GM20000 (cell line): ENCODE data around the gene CTLA4.

Experiments
- DNase-seq: peaks from one replicate; pipeline ENCODE4 v3.0.0; 2012; ENCODE audit warnings: low spot score
- TF ChIP-seq, protein P1 (sequence below): IDR thresholded peaks from 2 replicates; pipeline ENCODE4 v1.5.1; 2012; ENCODE audit warnings: mild to moderate bottlenecking, control low read depth; ENCODE audit errors: extremely low read depth, missing control alignments

CTLA4 gene

DNA sequence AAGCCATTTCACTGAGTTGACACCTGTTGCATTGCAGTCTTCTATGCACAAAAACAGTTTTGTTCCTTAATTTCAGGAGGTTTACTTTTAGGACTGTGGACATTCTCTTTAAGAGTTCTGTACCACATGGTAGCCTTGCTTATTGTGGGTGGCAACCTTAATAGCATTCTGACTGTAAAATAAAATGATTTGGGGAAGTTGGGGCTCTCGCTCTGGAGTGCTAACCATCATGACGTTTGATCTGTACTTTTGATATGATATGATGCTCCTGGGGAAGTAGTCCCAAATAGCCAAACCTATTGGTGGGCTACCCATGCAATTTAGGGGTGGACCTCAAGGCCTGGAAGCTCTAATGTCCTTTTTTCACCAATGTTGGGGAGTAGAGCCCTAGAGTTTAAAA lies 3.4 kb downstream of the CTLA4 start:
- DNase-seq: no peak
- TF ChIP-seq, protein P1, sequence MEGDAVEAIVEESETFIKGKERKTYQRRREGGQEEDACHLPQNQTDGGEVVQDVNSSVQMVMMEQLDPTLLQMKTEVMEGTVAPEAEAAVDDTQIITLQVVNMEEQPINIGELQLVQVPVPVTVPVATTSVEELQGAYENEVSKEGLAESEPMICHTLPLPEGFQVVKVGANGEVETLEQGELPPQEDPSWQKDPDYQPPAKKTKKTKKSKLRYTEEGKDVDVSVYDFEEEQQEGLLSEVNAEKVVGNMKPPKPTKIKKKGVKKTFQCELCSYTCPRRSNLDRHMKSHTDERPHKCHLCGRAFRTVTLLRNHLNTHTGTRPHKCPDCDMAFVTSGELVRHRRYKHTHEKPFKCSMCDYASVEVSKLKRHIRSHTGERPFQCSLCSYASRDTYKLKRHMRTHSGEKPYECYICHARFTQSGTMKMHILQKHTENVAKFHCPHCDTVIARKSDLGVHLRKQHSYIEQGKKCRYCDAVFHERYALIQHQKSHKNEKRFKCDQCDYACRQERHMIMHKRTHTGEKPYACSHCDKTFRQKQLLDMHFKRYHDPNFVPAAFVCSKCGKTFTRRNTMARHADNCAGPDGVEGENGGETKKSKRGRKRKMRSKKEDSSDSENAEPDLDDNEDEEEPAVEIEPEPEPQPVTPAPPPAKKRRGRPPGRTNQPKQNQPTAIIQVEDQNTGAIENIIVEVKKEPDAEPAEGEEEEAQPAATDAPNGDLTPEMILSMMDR: no peak

DNA sequence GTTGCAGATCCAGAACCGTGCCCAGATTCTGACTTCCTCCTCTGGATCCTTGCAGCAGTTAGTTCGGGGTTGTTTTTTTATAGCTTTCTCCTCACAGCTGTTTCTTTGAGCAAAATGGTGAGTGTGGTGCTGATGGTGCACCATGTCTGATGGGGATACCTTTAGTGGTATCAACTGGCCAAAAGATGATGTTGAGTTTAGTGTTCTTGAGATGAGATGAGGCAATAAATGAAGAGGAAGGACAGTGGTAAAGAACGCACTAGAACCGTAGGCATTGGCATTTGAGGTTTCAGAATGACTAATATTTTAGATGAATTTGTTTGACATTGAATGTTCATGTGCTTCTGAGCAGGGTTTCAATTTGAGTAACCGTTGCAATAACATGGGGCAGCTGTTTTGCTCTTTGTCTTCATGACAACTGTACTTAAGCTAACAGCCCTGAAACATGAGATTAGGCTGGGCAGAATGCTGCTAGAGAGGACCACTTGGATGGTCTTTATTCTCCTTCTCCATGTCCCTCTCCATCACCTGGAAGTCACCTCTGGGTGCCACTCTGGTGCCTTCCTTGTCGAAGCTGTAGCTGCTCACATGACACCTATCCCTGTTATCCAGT lies 3.9 kb downstream of the CTLA4 start:
- TF ChIP-seq, protein P1: no peak
- DNase-seq: peak; percentile 59

DNA sequence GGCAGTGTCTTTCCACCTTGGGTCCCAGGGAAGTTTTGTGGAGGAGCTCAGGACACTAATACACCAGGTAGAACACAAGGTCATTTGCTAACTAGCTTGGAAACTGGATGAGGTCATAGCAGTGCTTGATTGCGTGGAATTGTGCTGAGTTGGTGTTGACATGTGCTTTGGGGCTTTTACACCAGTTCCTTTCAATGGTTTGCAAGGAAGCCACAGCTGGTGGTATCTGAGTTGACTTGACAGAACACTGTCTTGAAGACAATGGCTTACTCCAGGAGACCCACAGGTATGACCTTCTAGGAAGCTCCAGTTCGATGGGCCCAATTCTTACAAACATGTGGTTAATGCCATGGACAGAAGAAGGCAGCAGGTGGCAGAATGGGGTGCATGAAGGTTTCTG lies 5.9 kb downstream of the CTLA4 start:
- TF ChIP-seq, protein P1: no peak

DNA sequence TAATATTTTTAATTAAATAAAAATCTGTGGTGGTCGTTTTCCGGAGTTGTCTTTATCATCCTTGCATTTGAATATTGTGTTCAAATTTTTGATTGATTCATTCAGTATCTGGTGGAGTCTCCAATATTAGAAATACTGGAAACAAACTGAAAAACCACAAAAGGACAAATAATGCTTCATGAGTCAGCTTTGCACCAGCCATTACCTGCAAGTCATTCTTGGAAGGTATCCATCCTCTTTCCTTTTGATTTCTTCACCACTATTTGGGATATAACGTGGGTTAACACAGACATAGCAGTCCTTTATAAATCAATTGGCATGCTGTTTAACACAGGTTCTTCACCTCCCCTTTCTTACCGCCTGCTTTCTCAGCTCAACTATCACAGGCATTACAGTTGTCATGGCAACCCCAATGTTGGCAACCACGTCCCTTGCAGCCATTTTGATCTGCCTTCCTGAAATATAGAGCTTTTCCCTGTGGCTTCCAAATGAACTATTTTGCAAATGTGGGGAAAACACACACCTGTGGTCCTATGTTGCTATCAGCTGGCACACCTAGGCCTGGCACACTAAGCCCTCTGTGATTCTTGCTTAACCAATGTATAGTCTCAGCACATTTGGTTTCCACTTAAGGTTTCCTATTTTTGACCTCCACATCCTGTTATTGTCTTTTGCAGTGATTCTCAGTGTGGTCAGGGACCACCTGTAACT lies 6.5 kb downstream of the CTLA4 start:
- TF ChIP-seq, protein P1: no peak
- DNase-seq: no peak

More for the DNA sequence above, 5.9 kb downstream of the CTLA4 start:
- no peak for DNase-seq

DNA sequence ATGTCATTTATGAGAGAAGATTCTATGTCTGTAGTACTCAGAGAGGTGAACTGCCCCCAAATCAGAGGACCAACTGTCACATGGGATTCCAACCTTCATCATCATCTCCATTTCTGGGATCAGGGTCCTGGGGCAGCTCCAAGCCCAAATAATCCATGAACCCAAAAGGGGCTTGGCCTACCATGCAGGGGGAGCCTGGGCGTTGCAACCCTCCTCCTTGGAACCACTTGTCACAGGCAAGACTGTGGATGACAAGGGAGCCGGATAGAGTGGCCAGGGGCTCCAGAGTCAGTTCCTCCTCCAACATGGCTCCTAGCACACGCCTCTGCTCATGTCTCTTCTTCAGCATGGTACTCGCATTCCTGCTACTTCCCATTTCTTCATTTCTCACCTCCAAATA lies 7.9 kb downstream of the CTLA4 start:
- TF ChIP-seq, protein P1: no peak
- DNase-seq: no peak

DNA sequence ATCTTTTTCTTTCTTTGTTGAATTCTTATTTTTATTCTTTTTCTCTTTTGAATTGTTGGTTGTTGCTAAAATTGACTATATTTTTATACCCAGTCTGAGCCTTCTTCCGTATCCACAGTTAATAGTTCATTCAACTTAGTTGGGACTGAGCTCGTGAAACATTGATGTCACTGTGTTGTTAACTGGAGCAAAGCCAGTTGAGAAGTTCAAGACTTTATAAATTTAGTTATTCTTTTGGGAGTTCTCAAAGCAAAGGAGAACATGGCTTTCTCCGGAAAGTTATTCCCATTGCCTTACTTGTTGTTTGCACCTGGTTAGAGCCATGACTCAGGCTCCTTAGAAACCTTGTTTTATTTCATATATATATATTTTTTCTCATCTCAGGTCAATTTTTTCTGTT lies 8.8 kb downstream of the CTLA4 start:
- no peak for DNase-seq
- TF ChIP-seq, protein P1: no peak

DNA sequence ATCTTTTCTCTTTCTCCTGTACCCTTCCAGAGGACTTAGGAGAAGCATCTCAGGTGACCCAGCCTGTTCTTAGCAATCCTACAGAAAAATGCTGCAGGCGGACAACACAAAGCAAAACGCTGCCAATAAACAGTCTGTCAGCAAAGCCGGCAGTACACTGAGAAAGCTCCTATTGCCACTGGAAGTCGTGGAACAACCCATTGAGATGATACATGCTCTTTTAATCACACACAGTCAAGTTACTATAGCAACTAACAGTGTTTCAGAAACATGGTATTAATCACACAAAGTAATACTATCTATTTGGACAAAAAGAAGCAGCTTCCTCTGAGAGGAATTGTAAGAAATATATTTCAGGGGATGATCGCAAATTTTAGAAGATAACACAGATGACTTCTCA lies 10.5 kb downstream of the CTLA4 start:
- no peak for DNase-seq
- TF ChIP-seq, protein P1: no peak
